ENCODE results near the gene EHD2. TPM values are rescaled to one million over a fixed set of nuclear protein-coding genes. Genes with fewer than 3 reads are reported as not detected.
A peak's percentile ranks its signal among the peaks of the same experiment; 100 is the strongest.

Gene EHD2
- total and polyA plus RNA-seq, 2 donors (not counting 1 experiment from before 2014, with no cell fraction given) = 97.0 to 192 TPM

- Histone ChIP-seq H3K9me3 (ENCODE audit: control insufficient read depth, insufficient read depth, low read depth, low read length) (no peaks in the 10 kb centered on the region), H3K79me2 (ENCODE audit: control insufficient read depth, insufficient read depth, low read length) (no peaks in the 10 kb centered on the region), H3K4me2 (ENCODE audit: extremely low read depth, insufficient read depth, low read length) (no peak overlapping the region), H4K20me1 (ENCODE audit: control insufficient read depth, extremely low read depth, insufficient read depth, low read length) (no peaks in the 10 kb centered on the region), H2AFZ (ENCODE audit: low read length) (no peak overlapping the region), H3K9ac (ENCODE audit: insufficient read depth, low read length) (no peak overlapping the region), H3K4me1 (ENCODE audit: control insufficient read depth, extremely low read depth, insufficient read depth, low read length) (no peaks in the 10 kb centered on the region), H3K27ac (ENCODE audit: insufficient read depth, low read length) (no peak overlapping the region), H3K36me3 (ENCODE audit: control insufficient read depth, insufficient read depth, low read length) (peaks cover 11% of the 10 kb centered on the region), H3K4me3 (replicated peaks in 1 of 4; ENCODE audit: control extremely low read depth in 1 of 4, insufficient read depth in 1 of 4, low read depth in 3 of 4, low read length in 4 of 4) (no peak overlapping the region), H3K27me3 (ENCODE audit: control insufficient read depth, insufficient read depth, low read length) (no peaks in the 10 kb centered on the region)
- no peak for DNase-seq (ENCODE audit: low read depth in 2 of 2)
- no peak for TF ChIP-seq EZH2 (IDR thresholded peaks at IDR 0.05; ENCODE audit: low read length, missing control alignments)
- TF ChIP-seq CTCF (conservative IDR thresholded peaks at IDR 0.05 in 1 of 2, IDR thresholded peaks at IDR 0.05 in 1 of 2; ENCODE audit: low read depth in 1 of 2, low read length in 2 of 2) = no peak
These were observed 31.8 kb upstream of the EHD2 start for GRCh38 chr19:47681388-47681787.

GRCh38 chr19:47681936-47682335, 31.3 kb upstream of the EHD2 start:
- H3K79me2 ChIP-seq (ENCODE audit: control insufficient read depth, insufficient read depth, low read length) = no peaks in the 10 kb centered on the region
- no peak for DNase-seq (ENCODE audit: low read depth in 2 of 2)
- no peaks in the 10 kb centered on the region for H3K27me3 ChIP-seq (ENCODE audit: control insufficient read depth, insufficient read depth, low read length)
- no peak overlapping the region for H3K27ac ChIP-seq (ENCODE audit: insufficient read depth, low read length)
- no peak overlapping the region for H3K4me3 ChIP-seq (replicated peaks in 1 of 4; ENCODE audit: control extremely low read depth in 1 of 4, insufficient read depth in 1 of 4, low read depth in 3 of 4, low read length in 4 of 4)
- no peaks in the 10 kb centered on the region for H4K20me1 ChIP-seq (ENCODE audit: control insufficient read depth, extremely low read depth, insufficient read depth, low read length)
- H3K4me1 ChIP-seq (ENCODE audit: control insufficient read depth, extremely low read depth, insufficient read depth, low read length) = no peaks in the 10 kb centered on the region
- TF ChIP-seq EZH2 (IDR thresholded peaks at IDR 0.05; ENCODE audit: low read length, missing control alignments) (no peak), CTCF (conservative IDR thresholded peaks at IDR 0.05 in 1 of 2, IDR thresholded peaks at IDR 0.05 in 1 of 2; ENCODE audit: low read depth in 1 of 2, low read length in 2 of 2) (no peak)
- H3K36me3 ChIP-seq (ENCODE audit: control insufficient read depth, insufficient read depth, low read length) = peaks cover 8% of the 10 kb centered on the region
- H3K4me2 ChIP-seq (ENCODE audit: extremely low read depth, insufficient read depth, low read length) = no peak overlapping the region
- no peaks in the 10 kb centered on the region for H3K9me3 ChIP-seq (ENCODE audit: control insufficient read depth, insufficient read depth, low read depth, low read length)
- H3K9ac ChIP-seq (ENCODE audit: insufficient read depth, low read length) = no peak overlapping the region
- H2AFZ ChIP-seq (ENCODE audit: low read length) = no peak overlapping the region

- H4K20me1 ChIP-seq (ENCODE audit: control insufficient read depth, extremely low read depth, insufficient read depth, low read length) = no peaks in the 10 kb centered on the region
- peak in 1 of 2 donors; percentile 86 for DNase-seq (ENCODE audit: low read depth in 2 of 2)
These were observed 30.3 kb upstream of the EHD2 start for GRCh38 chr19:47682939-47683338.

More at GRCh38 chr19:47682939-47683338, 30.3 kb upstream of the EHD2 start:
- H3K27ac ChIP-seq (ENCODE audit: insufficient read depth, low read length) = no peak overlapping the region
- H2AFZ ChIP-seq (ENCODE audit: low read length) = no peak overlapping the region
- H3K4me2 ChIP-seq (ENCODE audit: extremely low read depth, insufficient read depth, low read length) = no peak overlapping the region
- no peaks in the 10 kb centered on the region for H3K27me3 ChIP-seq (ENCODE audit: control insufficient read depth, insufficient read depth, low read length)
- H3K4me3 ChIP-seq (replicated peaks in 1 of 4; ENCODE audit: control extremely low read depth in 1 of 4, insufficient read depth in 1 of 4, low read depth in 3 of 4, low read length in 4 of 4) = no peak overlapping the region
- H3K9ac ChIP-seq (ENCODE audit: insufficient read depth, low read length) = no peak overlapping the region
- H3K36me3 ChIP-seq (ENCODE audit: control insufficient read depth, insufficient read depth, low read length) = peaks cover 8% of the 10 kb centered on the region
- H3K79me2 ChIP-seq (ENCODE audit: control insufficient read depth, insufficient read depth, low read length) = no peaks in the 10 kb centered on the region
- TF ChIP-seq CTCF (conservative IDR thresholded peaks at IDR 0.05 in 1 of 2, IDR thresholded peaks at IDR 0.05 in 1 of 2; ENCODE audit: low read depth in 1 of 2, low read length in 2 of 2) (no peak), EZH2 (IDR thresholded peaks at IDR 0.05; ENCODE audit: low read length, missing control alignments) (no peak)
- no peaks in the 10 kb centered on the region for H3K9me3 ChIP-seq (ENCODE audit: control insufficient read depth, insufficient read depth, low read depth, low read length)
- H3K4me1 ChIP-seq (ENCODE audit: control insufficient read depth, extremely low read depth, insufficient read depth, low read length) = no peaks in the 10 kb centered on the region
